ENCODE measurements around the gene KIF24.
"Not testable (repeated sequence)": the region's sequence is repeated elsewhere in the genome, so short reads cannot be mapped to it uniquely, and the experiment has no call there.

KIF24 gene

GRCh38 chr9:34370335-34370969 lies 41.4 kb upstream of the KIF24 start:
- whole genome bisulfite sequencing (ENCODE audit: insufficient coverage) = 92% methylated on average over 20 of the region's 23 CpGs
- no peak overlapping the region for H3K27ac ChIP-seq (ENCODE audit: insufficient read depth in 1 of 2, low read depth in 1 of 2, low read length in 2 of 2, poor library complexity in 1 of 2, severe bottlenecking in 2 of 2)
- peaks cover 0 to 17% (median 5%) of the 10 kb centered on the region in 5 experiments for H3K9me3 ChIP-seq (ENCODE audit: control extremely low read depth in 1 of 5, control insufficient read depth in 4 of 5, insufficient read depth in 2 of 5, low read depth in 1 of 5, low read length in 4 of 5)
- ChIA-PET POLR2A (no interaction called here), CTCF (interaction anchor here (0.8 to 1.0 kb wide), 2 partner anchors 9 to 38 kb away, joined by 3 to 5 read pairs; no protein-coding TSS in a partner anchor)
- peak overlapping the region in 1 of 7 experiments; percentile 26 for H3K4me3 ChIP-seq (ENCODE audit: control insufficient read depth in 1 of 7, extremely low read depth in 1 of 7, insufficient read depth in 4 of 7, low read depth in 2 of 7, low read length in 6 of 7)
- H3K36me3 ChIP-seq (ENCODE audit: control insufficient read depth in 4 of 4, insufficient read depth in 4 of 4, low read length in 3 of 4) = peaks cover 0 to 26% (median 11%) of the 10 kb centered on the region in 4 experiments
- DNase-seq = no peak
- H3K4me1 ChIP-seq (ENCODE audit: control extremely low read depth in 1 of 4, control insufficient read depth in 4 of 4, insufficient read depth in 4 of 4, low read length in 3 of 4) = peaks cover 0 to 4% (median 2%) of the 10 kb centered on the region in 4 experiments
- H3K27me3 ChIP-seq (replicated peaks in 2 of 5; ENCODE audit: control insufficient read depth in 4 of 5, insufficient read depth in 5 of 5, low read length in 4 of 5) = no peaks in the 10 kb centered on the region

GRCh38 chr9:34369636-34370035 lies 40.6 kb upstream of the KIF24 start:
- no peak overlapping the region for H3K27ac ChIP-seq (ENCODE audit: insufficient read depth in 1 of 2, low read depth in 1 of 2, low read length in 2 of 2, poor library complexity in 1 of 2, severe bottlenecking in 2 of 2)
- peaks cover 0 to 26% (median 11%) of the 10 kb centered on the region in 4 experiments for H3K36me3 ChIP-seq (ENCODE audit: control insufficient read depth in 4 of 4, insufficient read depth in 4 of 4, low read length in 3 of 4)
- WGBS (ENCODE audit: insufficient coverage) = 100% methylated on average over 3 of the region's 4 CpGs
- CTCF ChIA-PET = interaction anchor here (1.3 kb wide), 1 partner anchor 39 kb away, joined by 3 read pairs; no protein-coding TSS in a partner anchor
- POLR2A ChIA-PET = no interaction called here
- H3K27me3 ChIP-seq (replicated peaks in 2 of 5; ENCODE audit: control insufficient read depth in 4 of 5, insufficient read depth in 5 of 5, low read length in 4 of 5) = no peaks in the 10 kb centered on the region
- no peak for DNase-seq
- H3K9me3 ChIP-seq (ENCODE audit: control extremely low read depth in 1 of 5, control insufficient read depth in 4 of 5, insufficient read depth in 2 of 5, low read depth in 1 of 5, low read length in 4 of 5) = peaks cover 0 to 17% (median 5%) of the 10 kb centered on the region in 5 experiments
- H3K4me1 ChIP-seq (ENCODE audit: control extremely low read depth in 1 of 4, control insufficient read depth in 4 of 4, insufficient read depth in 4 of 4, low read length in 3 of 4) = peaks cover 0 to 4% (median 0%) of the 10 kb centered on the region in 4 experiments
- H3K4me3 ChIP-seq (ENCODE audit: control insufficient read depth in 1 of 7, extremely low read depth in 1 of 7, insufficient read depth in 4 of 7, low read depth in 2 of 7, low read length in 6 of 7) = no peak overlapping the region

GRCh38 chr9:34368796-34369195 lies 39.7 kb upstream of the KIF24 start:
- POLR2A ChIA-PET; H3K27me3 ChIP-seq (replicated peaks in 2 of 5; ENCODE audit: control insufficient read depth in 4 of 5, insufficient read depth in 5 of 5, low read length in 4 of 5); DNase-seq; H3K4me3 ChIP-seq (ENCODE audit: control insufficient read depth in 1 of 7, extremely low read depth in 1 of 7, insufficient read depth in 4 of 7, low read depth in 2 of 7, low read length in 6 of 7); H3K27ac ChIP-seq (ENCODE audit: insufficient read depth in 1 of 2, low read depth in 1 of 2, low read length in 2 of 2, poor library complexity in 1 of 2, severe bottlenecking in 2 of 2); H3K4me1 ChIP-seq (ENCODE audit: control extremely low read depth in 1 of 4, control insufficient read depth in 4 of 4, insufficient read depth in 4 of 4, low read length in 3 of 4): not testable (repeated sequence)
- H3K9me3 ChIP-seq (ENCODE audit: control extremely low read depth in 1 of 5, control insufficient read depth in 4 of 5, insufficient read depth in 2 of 5, low read depth in 1 of 5, low read length in 4 of 5) = peaks cover 0 to 17% (median 5%) of the 10 kb centered on the region in 5 experiments
- CTCF ChIA-PET = interaction anchor here (1.3 kb wide), 1 partner anchor 38 kb away, joined by 3 read pairs; no protein-coding TSS in a partner anchor
- no CpG with 5 or more reads among the region's 5 CpGs for WGBS (ENCODE audit: insufficient coverage)
- H3K36me3 ChIP-seq (ENCODE audit: control insufficient read depth in 4 of 4, insufficient read depth in 4 of 4, low read length in 3 of 4) = peaks cover 0 to 26% (median 11%) of the 10 kb centered on the region in 4 experiments

DNA sequence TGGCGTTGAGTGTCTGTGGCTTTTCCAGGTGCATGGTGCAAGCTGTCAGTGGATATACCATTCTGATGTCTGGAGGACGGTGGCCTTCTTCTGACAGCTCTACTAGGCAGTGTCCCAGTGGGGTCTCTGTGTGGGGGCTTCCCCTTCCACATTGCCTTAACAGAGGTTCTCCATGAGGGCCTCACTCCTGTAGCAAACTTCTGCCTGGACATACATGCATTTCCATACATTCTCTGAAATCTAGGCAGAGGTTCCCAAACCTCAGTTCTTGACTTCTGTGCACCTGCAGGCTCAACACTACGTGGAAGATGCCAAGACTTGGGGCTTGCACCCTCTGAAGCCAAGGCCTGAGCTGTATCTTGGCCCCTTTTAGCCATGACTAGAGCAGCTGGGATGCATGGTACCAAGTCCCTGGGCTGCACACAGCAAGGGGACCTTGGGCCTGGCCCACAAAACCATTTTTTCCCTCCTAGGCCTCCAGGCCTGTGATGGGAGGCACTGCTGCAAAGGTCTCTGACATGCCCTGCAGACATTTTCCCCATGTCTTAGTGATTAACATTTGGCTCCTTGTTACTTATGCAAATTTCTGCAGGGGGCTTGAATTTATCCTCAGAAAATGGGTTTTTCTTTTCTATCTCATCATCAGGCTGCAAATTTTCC lies 38.8 kb upstream of the KIF24 start:
- H3K4me3 ChIP-seq (ENCODE audit: control insufficient read depth in 1 of 7, extremely low read depth in 1 of 7, insufficient read depth in 4 of 7, low read depth in 2 of 7, low read length in 6 of 7); CTCF ChIA-PET; POLR2A ChIA-PET; H3K27ac ChIP-seq (ENCODE audit: insufficient read depth in 1 of 2, low read depth in 1 of 2, low read length in 2 of 2, poor library complexity in 1 of 2, severe bottlenecking in 2 of 2); DNase-seq; H3K27me3 ChIP-seq (replicated peaks in 2 of 5; ENCODE audit: control insufficient read depth in 4 of 5, insufficient read depth in 5 of 5, low read length in 4 of 5): not testable (repeated sequence)
- H3K36me3 ChIP-seq (ENCODE audit: control insufficient read depth in 4 of 4, insufficient read depth in 4 of 4, low read length in 3 of 4) = peaks cover 0 to 26% (median 11%) of the 10 kb centered on the region in 4 experiments
- WGBS (ENCODE audit: insufficient coverage) = 100% methylated on average over 3 of the region's 3 CpGs
- H3K4me1 ChIP-seq (ENCODE audit: control extremely low read depth in 1 of 4, control insufficient read depth in 4 of 4, insufficient read depth in 4 of 4, low read length in 3 of 4) = peaks cover 0 to 13% (median 7%) of the 10 kb centered on the region in 4 experiments
- peaks cover 0 to 17% (median 5%) of the 10 kb centered on the region in 5 experiments for H3K9me3 ChIP-seq (ENCODE audit: control extremely low read depth in 1 of 5, control insufficient read depth in 4 of 5, insufficient read depth in 2 of 5, low read depth in 1 of 5, low read length in 4 of 5)

DNA sequence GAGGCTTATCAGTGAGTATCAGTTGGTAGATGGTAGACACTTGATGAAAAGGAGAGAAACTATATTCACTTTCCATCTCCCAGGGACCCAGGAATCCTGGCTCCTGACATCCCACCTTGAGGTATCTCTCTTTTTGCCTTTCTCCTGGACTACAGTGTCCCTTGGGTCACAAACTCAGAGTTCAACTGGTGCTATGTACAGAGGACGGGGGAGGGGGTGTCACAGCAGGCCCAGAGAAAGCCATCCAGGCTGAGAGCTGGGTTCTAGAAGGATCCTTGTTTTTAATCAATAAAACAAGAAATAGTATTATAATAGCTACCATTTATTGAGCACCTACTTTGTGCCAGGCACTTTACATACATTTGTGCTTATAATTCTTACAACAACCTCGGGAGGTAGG lies 37.3 kb upstream of the KIF24 start:
- POLR2A ChIA-PET = no interaction called here
- Histone ChIP-seq H3K36me3 (ENCODE audit: control insufficient read depth in 4 of 4, insufficient read depth in 4 of 4, low read length in 3 of 4) (peaks cover 0 to 17% (median 5%) of the 10 kb centered on the region in 4 experiments), H3K27me3 (replicated peaks in 2 of 5; ENCODE audit: control insufficient read depth in 4 of 5, insufficient read depth in 5 of 5, low read length in 4 of 5) (no peaks in the 10 kb centered on the region), H3K4me1 (ENCODE audit: control extremely low read depth in 1 of 4, control insufficient read depth in 4 of 4, insufficient read depth in 4 of 4, low read length in 3 of 4) (peaks cover 0 to 12% (median 7%) of the 10 kb centered on the region in 4 experiments), H3K27ac (ENCODE audit: insufficient read depth in 1 of 2, low read depth in 1 of 2, low read length in 2 of 2, poor library complexity in 1 of 2, severe bottlenecking in 2 of 2) (no peak overlapping the region), H3K4me3 (ENCODE audit: control insufficient read depth in 1 of 7, extremely low read depth in 1 of 7, insufficient read depth in 4 of 7, low read depth in 2 of 7, low read length in 6 of 7) (no peak overlapping the region), H3K9me3 (ENCODE audit: control extremely low read depth in 1 of 5, control insufficient read depth in 4 of 5, insufficient read depth in 2 of 5, low read depth in 1 of 5, low read length in 4 of 5) (peaks cover 0 to 6% (median 3%) of the 10 kb centered on the region in 5 experiments)
- CTCF ChIA-PET = interaction anchor here (1.0 to 1.2 kb wide), 3 partner anchors 12 to 23 kb away, joined by 3 to 5 read pairs (median 3); no protein-coding TSS in a partner anchor
- no CpG with 5 or more reads among the region's 2 CpGs for WGBS (ENCODE audit: insufficient coverage)
- DNase-seq = no peak

- no peaks in the 10 kb centered on the region for H3K27me3 ChIP-seq (replicated peaks in 2 of 5; ENCODE audit: control insufficient read depth in 4 of 5, insufficient read depth in 5 of 5, low read length in 4 of 5)
- no peak overlapping the region for H3K27ac ChIP-seq (ENCODE audit: insufficient read depth in 1 of 2, low read depth in 1 of 2, low read length in 2 of 2, poor library complexity in 1 of 2, severe bottlenecking in 2 of 2)
- H3K4me3 ChIP-seq (ENCODE audit: control insufficient read depth in 1 of 7, extremely low read depth in 1 of 7, insufficient read depth in 4 of 7, low read depth in 2 of 7, low read length in 6 of 7) = no peak overlapping the region
- peaks cover 0 to 10% (median 7%) of the 10 kb centered on the region in 4 experiments for H3K4me1 ChIP-seq (ENCODE audit: control extremely low read depth in 1 of 4, control insufficient read depth in 4 of 4, insufficient read depth in 4 of 4, low read length in 3 of 4)
- no peak for DNase-seq
- WGBS (ENCODE audit: insufficient coverage) = 100% methylated on average over 1 of the region's 2 CpGs
- POLR2A ChIA-PET = no interaction called here
- peaks cover 0 to 9% (median 0%) of the 10 kb centered on the region in 4 experiments for H3K36me3 ChIP-seq (ENCODE audit: control insufficient read depth in 4 of 4, insufficient read depth in 4 of 4, low read length in 3 of 4)
- CTCF ChIA-PET = interaction anchor here (1.0 kb wide), 1 partner anchor 10 kb away, joined by 3 read pairs; no protein-coding TSS in a partner anchor
- H3K9me3 ChIP-seq (ENCODE audit: control extremely low read depth in 1 of 5, control insufficient read depth in 4 of 5, insufficient read depth in 2 of 5, low read depth in 1 of 5, low read length in 4 of 5) = peaks cover 0 to 2% (median 0%) of the 10 kb centered on the region in 5 experiments
Observed at GRCh38 chr9:34365282-34365681, 36.2 kb upstream of the KIF24 start.
